ENCODE results near the gene DTX3.
"Not testable (repeated sequence)": the region's sequence is repeated elsewhere in the genome, so short reads cannot be mapped to it uniquely, and the experiment has no call there.

DTX3 gene

GRCh38 chr12:57632073-57632957 lies 27.7 kb downstream of the DTX3 start:
- no peak for DNase-seq (ENCODE audit: low read depth in 2 of 2)

- DNase-seq (ENCODE audit: low read depth in 2 of 2), result peak in 1 of 2 experiments; percentile 62
Measured at GRCh38 chr12:57632958-57633840, 28.6 kb downstream of the DTX3 start, which contains the start of gene B4GALNT1. TSS of gene B4GALNT1 (minus strand) at chr12:57633201. CDS start at chr12:57632132, 1,069 bp downstream.

- not testable (repeated sequence) for DNase-seq (ENCODE audit: low read depth in 2 of 2)
Measured at GRCh38 chr12:57636731-57637130, 32.1 kb downstream of the DTX3 start.

- no peak for DNase-seq (ENCODE audit: low read depth in 2 of 2)
Measured at GRCh38 chr12:57637364-57637763, 32.7 kb downstream of the DTX3 start.

- DNase-seq (ENCODE audit: low read depth in 2 of 2), result no peak
Measured at GRCh38 chr12:57638096-57638495, 33.5 kb downstream of the DTX3 start.

GRCh38 chr12:57640175-57641042 lies 35.8 kb downstream of the DTX3 start:
- no peak for DNase-seq (ENCODE audit: low read depth in 2 of 2)

GRCh38 chr12:57641699-57642442 lies 37.2 kb downstream of the DTX3 start:
- DNase-seq (ENCODE audit: low read depth in 2 of 2), result no peak

- DNase-seq (ENCODE audit: low read depth in 2 of 2), result not testable (repeated sequence)
Measured at GRCh38 chr12:57645990-57646658, 41.5 kb downstream of the DTX3 start.

- DNase-seq (ENCODE audit: low read depth in 2 of 2), result not testable (repeated sequence)
Measured at GRCh38 chr12:57646659-57647049, 42.0 kb downstream of the DTX3 start.

- DNase-seq (ENCODE audit: low read depth in 2 of 2), result no peak
Measured at GRCh38 chr12:57654042-57654441, 49.4 kb downstream of the DTX3 start.

- no peak for DNase-seq (ENCODE audit: low read depth in 2 of 2)
Measured at GRCh38 chr12:57655541-57656240, 51.1 kb downstream of the DTX3 start.

- not testable (repeated sequence) for DNase-seq (ENCODE audit: low read depth in 2 of 2)
Measured at GRCh38 chr12:57656408-57656807, 51.8 kb downstream of the DTX3 start.

- DNase-seq (ENCODE audit: low read depth in 2 of 2), result no peak
Measured at GRCh38 chr12:57657744-57658143, 53.1 kb downstream of the DTX3 start.

GRCh38 chr12:57658890-57659289 lies 54.3 kb downstream of the DTX3 start:
- DNase-seq (ENCODE audit: low read depth in 2 of 2), result no peak

Data from stimulated activated CD4-positive, alpha-beta T cell treated with anti-CD3 and anti-CD28 coated beads, Interleukin-12 subunit alpha, Interleukin-12 subunit beta, amount 100 ng/mL, for 24 hours (primary cell).